MM.1S (cell line): Measurements from ENCODE around the gene VENTX.
A peak's percentile ranks its signal among the peaks of the same experiment; 100 is the strongest.

Experiments used
- DNase-seq: peaks from one replicate; pipeline ENCODE4 v3.0.0-alpha.2; 2015
- H2AFZ ChIP-seq: fragments of 300-600 bp; sonication (generic); 2 replicates; pipeline ENCODE4 v1.6.0; 2016; ENCODE audit warnings: antibody characterized with exemption, low read length
- H3F3A ChIP-seq: fragments of 300-600 bp; sonication (generic); 2 replicates; pipeline ENCODE4 v1.6.1; 2016; ENCODE audit warnings: mild to moderate bottlenecking, antibody characterized with exemption, low read length, moderate library complexity, mixed read lengths; ENCODE audit not compliant: insufficient read depth
- H3K27ac ChIP-seq: fragments of 300-600 bp; sonication (generic); 2 replicates; pipeline ENCODE4 v1.5.1; 2016; ENCODE audit warnings: mild to moderate bottlenecking, low read length
- H3K27me3 ChIP-seq: fragments of 300-600 bp; sonication (generic); replicated peaks from 2 replicates; pipeline ENCODE4 v1.6.0; 2016; ENCODE audit warnings: low read length; ENCODE audit not compliant: insufficient read depth
- H3K36me3 ChIP-seq: fragments of 300-600 bp; sonication (generic); replicated peaks from 2 replicates; pipeline ENCODE4 v1.6.1; 2016; ENCODE audit warnings: mild to moderate bottlenecking, low read length, mixed read lengths; ENCODE audit not compliant: insufficient read depth
- H3K4me1 ChIP-seq: fragments of 300-600 bp; sonication (generic); 2 replicates; pipeline ENCODE4 v1.6.1; 2016; ENCODE audit warnings: low read length, mixed read lengths
- H3K4me2 ChIP-seq: fragments of 300-600 bp; sonication (generic); 2 replicates; pipeline ENCODE4 v1.6.0; 2016; ENCODE audit warnings: low read depth, low read length
- H3K4me3 ChIP-seq: fragments of 300-600 bp; sonication (generic); 2 replicates; pipeline ENCODE4 v1.5.1; 2016; ENCODE audit warnings: low read length, mixed read lengths
- H3K79me2 ChIP-seq: fragments of 300-600 bp; sonication (generic); 2 replicates; pipeline ENCODE4 v1.6.1; 2016; ENCODE audit warnings: mixed run types, low read length, mixed read lengths
- H3K9ac ChIP-seq: fragments of 300-600 bp; sonication (generic); 2 replicates; pipeline ENCODE4 v1.6.1; 2016; ENCODE audit warnings: low read length, mixed read lengths
- H3K9me2 ChIP-seq: fragments of 300-600 bp; sonication (generic); replicated peaks from 2 replicates; pipeline ENCODE4 v1.6.1; 2016; ENCODE audit warnings: mild to moderate bottlenecking, low read length, mixed read lengths; ENCODE audit not compliant: insufficient read depth
- H3K9me3 ChIP-seq: fragments of 300-600 bp; sonication (generic); replicated peaks from 2 replicates; pipeline ENCODE4 v1.6.1; 2016; ENCODE audit warnings: mild to moderate bottlenecking, low read length, mixed read lengths; ENCODE audit not compliant: insufficient read depth
- H4K20me1 ChIP-seq: fragments of 300-600 bp; sonication (generic); 2 replicates; pipeline ENCODE4 v1.6.1; 2016; ENCODE audit warnings: mild to moderate bottlenecking, low read length, moderate library complexity, mixed read lengths; ENCODE audit not compliant: insufficient read depth
- CTCF ChIP-seq: fragments of 300-600 bp; sonication (generic); IDR thresholded peaks from 2 replicates; pipeline ENCODE4 v1.5.1; 2016; ENCODE audit warnings: antibody characterized with exemption, low read length, mixed read lengths
- EZH2 ChIP-seq: fragments of 300-600 bp; sonication (generic); optimal IDR thresholded peaks from 2 replicates; pipeline ENCODE3; 2017; ENCODE audit warnings: low read depth, mild to moderate bottlenecking, antibody characterized with exemption, low read length, mixed read lengths
- EZH2phosphoT487 ChIP-seq: fragments of 300-600 bp; sonication (generic); IDR thresholded peaks from 2 replicates; pipeline ENCODE4 v1.6.1; 2018; ENCODE audit warnings: antibody characterized with exemption, low read length

Gene VENTX

DNA sequence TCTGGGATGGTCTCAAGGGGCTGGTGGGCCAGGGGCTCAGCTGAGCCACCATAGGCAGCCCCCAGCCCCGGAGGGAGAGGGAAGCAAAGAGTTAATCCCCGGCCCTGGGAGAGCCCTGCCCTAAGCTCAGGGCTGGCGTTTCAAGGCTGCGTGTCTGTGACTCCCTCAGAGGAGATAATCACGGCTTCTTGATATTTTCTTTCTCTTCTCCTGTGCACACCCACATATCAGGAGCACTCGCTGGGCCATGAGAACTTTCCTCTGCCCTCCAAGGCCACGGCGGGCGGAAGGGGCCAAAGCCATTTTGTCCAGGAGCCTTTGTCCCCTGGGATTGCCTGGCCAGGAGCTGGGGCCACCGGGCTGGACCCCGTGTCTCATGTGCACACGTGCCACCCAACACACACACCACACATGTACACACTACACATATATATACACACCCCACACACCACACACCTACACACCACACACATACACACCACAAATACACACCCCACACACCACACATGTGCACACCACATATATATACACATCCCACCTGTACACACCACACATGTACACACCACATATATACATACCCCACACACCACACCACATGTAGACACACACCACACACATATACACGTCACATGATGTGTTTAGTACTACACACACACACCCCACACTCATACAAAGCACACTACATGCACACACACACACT lies 16.9 kb downstream of the VENTX start:
- Histone ChIP-seq H3K4me2 (no peak overlapping the region), H3K9me2 (no peaks in the 10 kb centered on the region), H3K27me3 (peaks cover 71% of the 10 kb centered on the region), H3F3A (no peaks in the 10 kb centered on the region), H3K9ac (no peak overlapping the region), H3K4me1 (peaks cover 11% of the 10 kb centered on the region), H3K27ac (no peak overlapping the region), H3K36me3 (no peaks in the 10 kb centered on the region), H3K9me3 (no peaks in the 10 kb centered on the region), H4K20me1 (no peaks in the 10 kb centered on the region), H3K79me2 (no peaks in the 10 kb centered on the region), H3K4me3 (no peak overlapping the region), H2AFZ (no peak overlapping the region)
- DNase-seq = no peak
- TF ChIP-seq EZH2phosphoT487 (no peak), EZH2 (no peak), CTCF (no peak)

GRCh38 chr10:133255323-133255722 lies 17.7 kb downstream of the VENTX start:
- Histone ChIP-seq H3K9me2 (no peaks in the 10 kb centered on the region), H3K9ac (no peak overlapping the region), H3K9me3 (no peaks in the 10 kb centered on the region), H4K20me1 (no peaks in the 10 kb centered on the region), H3K36me3 (no peaks in the 10 kb centered on the region), H3F3A (peaks cover 3% of the 10 kb centered on the region; the same call in 1 of the 2 replicates), H3K4me2 (no peak overlapping the region), H3K27me3 (peaks cover 63% of the 10 kb centered on the region), H3K4me1 (peaks cover 16% of the 10 kb centered on the region), H3K27ac (no peak overlapping the region), H2AFZ (no peak overlapping the region), H3K4me3 (no peak overlapping the region), H3K79me2 (no peaks in the 10 kb centered on the region)
- no peak for TF ChIP-seq EZH2phosphoT487
- TF ChIP-seq CTCF = no peak
- no peak for TF ChIP-seq EZH2
- no peak for DNase-seq

- TF ChIP-seq CTCF (0 out of 2 replicates have a peak, but pooled peaks have one; percentile 5), EZH2 (no peak)
- Histone ChIP-seq H3K9me2 (no peaks in the 10 kb centered on the region), H3F3A (peaks cover 17% of the 10 kb centered on the region), H3K4me2 (no peak overlapping the region), H3K27me3 (peaks cover 44% of the 10 kb centered on the region), H3K79me2 (no peaks in the 10 kb centered on the region), H4K20me1 (0 out of 2 replicates have a peak, but pooled peaks cover 3% of the 10 kb centered on the region), H2AFZ (no peak overlapping the region), H3K4me1 (peaks cover 26% of the 10 kb centered on the region), H3K9me3 (no peaks in the 10 kb centered on the region), H3K4me3 (no peak overlapping the region), H3K36me3 (no peaks in the 10 kb centered on the region), H3K9ac (no peak overlapping the region), H3K27ac (no peak overlapping the region)
- DNase-seq = no peak
Observed at GRCh38 chr10:133257489-133258065, 19.9 kb downstream of the VENTX start.
